Immature natural killer cell (primary cell): Measurements from ENCODE around the gene TBC1D9B. TPM values are rescaled to one million over a fixed set of nuclear protein-coding genes. Genes with fewer than 3 reads are reported as not detected.

Source experiments
- DNase-seq, 3 donors: peaks; one replicate each; pipeline ENCODE4 v3.0.0; 2022; ENCODE audit warnings: mixed read lengths in 1 of 3
- H3K27ac Mint-ChIP-seq, 6 donors: one replicate each; pipeline ENCODE4 v1.8.0; 2020; ENCODE audit warnings: mixed read lengths in 6 of 6, mild to moderate bottlenecking in 5 of 6, inconsistent platforms in 4 of 6, moderate library complexity in 3 of 6
- H3K27me3 Mint-ChIP-seq, 3 donors: one replicate each; pipeline ENCODE4 v1.8.0; 2020 to 2021; ENCODE audit warnings: low read depth in 3 of 3, mild to moderate bottlenecking in 3 of 3, mixed read lengths in 3 of 3, moderate library complexity in 3 of 3, inconsistent platforms in 1 of 3
- H3K36me3 Mint-ChIP-seq, 3 donors: one replicate each; pipeline ENCODE4 v1.8.0; 2020; ENCODE audit warnings: mixed read lengths in 3 of 3, inconsistent platforms in 2 of 3, mild to moderate bottlenecking in 2 of 3
- H3K4me1 Mint-ChIP-seq, 2 donors: one replicate each; pipeline ENCODE4 v1.8.0; 2020; ENCODE audit warnings: inconsistent platforms in 2 of 2, mild to moderate bottlenecking in 2 of 2, mixed read lengths in 2 of 2, moderate library complexity in 1 of 2
- H3K4me3 Mint-ChIP-seq, 5 donors: one replicate each; pipeline ENCODE4 v1.8.0; 2020; ENCODE audit warnings: mild to moderate bottlenecking in 5 of 5, mixed read lengths in 5 of 5, inconsistent platforms in 3 of 5, moderate library complexity in 3 of 5
- H3K9me3 Mint-ChIP-seq, 6 donors: one replicate each; pipeline ENCODE4 v1.8.0; 2020; ENCODE audit warnings: mild to moderate bottlenecking in 6 of 6, mixed read lengths in 6 of 6, inconsistent platforms in 4 of 6, moderate library complexity in 3 of 6
- polyA plus RNA-seq, 3 donors: library from polyadenylated mRNA; unstranded; fragments of 300-500 nt; fragmentation: Illumina TruSeq; gene quantifications; one replicate each; pipeline ENCODE4 v1.2.3, GENCODE V29; 2021

Gene TBC1D9B
- 10 to 100 TPM; 11.7 to 50.8 (median 14.5) TPM for polyA plus RNA-seq

DNA sequence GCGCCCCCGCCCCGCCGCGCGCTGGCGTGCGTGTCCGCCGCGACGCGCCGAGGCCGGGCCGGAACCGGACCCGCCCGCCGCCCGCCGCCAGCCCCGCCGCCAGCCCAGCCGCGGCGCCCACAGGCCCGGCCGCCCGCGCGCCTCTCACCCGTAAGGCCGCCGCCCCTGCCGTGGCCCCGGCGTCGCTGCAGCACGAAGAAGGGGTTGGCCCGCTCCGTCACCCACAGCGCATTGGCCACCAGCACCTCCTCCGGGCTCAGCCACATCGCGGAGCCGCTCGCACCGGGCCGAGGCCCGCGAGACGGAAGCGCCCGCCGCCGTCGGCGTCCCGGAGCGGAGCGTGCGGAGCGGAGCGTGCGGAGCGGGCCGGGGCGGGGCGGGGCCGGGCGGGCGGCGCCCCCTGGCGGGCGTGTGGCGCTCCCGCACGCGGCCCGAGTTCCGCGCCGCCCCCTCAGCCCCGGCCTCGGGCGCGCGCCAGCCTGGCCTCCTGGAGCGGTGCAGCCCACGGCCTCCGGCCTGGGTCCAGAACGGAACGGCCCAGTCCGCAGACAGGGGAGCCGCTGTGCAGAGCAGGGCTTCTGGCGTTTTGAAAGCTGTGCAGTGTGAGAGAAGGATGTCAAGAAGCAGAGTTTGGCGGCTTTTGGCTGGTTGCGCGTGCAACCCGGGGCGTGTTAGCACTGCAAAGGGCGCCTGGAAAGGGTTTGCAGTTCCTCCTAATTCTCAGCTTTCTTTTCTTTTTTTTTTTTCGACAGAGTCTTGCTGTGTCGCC lies at the start of gene TBC1D9B:
TSS of gene TBC1D9B (minus strand) at position 342 of the 769 bp plus-strand sequence. CDS start at position 266, 76 bp downstream.
- Mint-ChIP-seq H3K4me3 (peak within 1 kb of the TSS; percentile 85 to 88 (median 87)), H3K9me3 (no peaks in the 10 kb centered on the region), H3K4me1 (peaks cover 22 to 23% of the 10 kb centered on the region in 2 donors), H3K27me3 (peaks cover 1 to 5% (median 3%) of the 10 kb centered on the region in 3 donors), H3K27ac (peak within 1 kb of the TSS in 5 of 6 donors; percentile 60 to 90 (median 85)), H3K36me3 (peaks cover 3 to 4% (median 4%) of the 10 kb centered on the region in 3 donors)
- peak; percentile 69 to 79 (median 74) for DNase-seq

DNA sequence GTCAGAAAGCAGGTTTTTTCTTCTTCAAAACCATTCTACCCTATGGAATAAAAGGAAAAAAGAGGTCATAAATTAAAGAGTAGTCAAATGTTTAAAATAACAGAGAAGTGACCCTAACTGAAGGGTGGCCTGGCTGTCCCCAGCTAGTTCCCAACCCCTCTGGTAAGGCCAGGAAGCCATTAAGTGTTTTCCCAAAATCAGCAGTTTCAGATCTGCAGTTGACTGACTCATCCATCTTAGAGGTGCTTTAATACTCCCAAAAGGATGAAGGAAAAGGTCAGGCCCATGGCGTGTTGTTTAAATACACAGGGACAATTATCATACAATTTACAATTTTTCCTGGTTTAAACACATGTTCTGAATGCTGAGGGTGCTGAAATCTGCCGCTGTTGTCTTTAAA lies 47.9 kb upstream of the TBC1D9B start:
- Mint-ChIP-seq H3K4me1 (no peaks in the 10 kb centered on the region), H3K9me3 (no peaks in the 10 kb centered on the region), H3K27me3 (peaks cover 0 to 3% (median 1%) of the 10 kb centered on the region in 3 donors), H3K36me3 (peaks cover 17 to 27% (median 22%) of the 10 kb centered on the region in 3 donors), H3K4me3 (no peak overlapping the region), H3K27ac (no peak overlapping the region)
- no peak for DNase-seq

DNA sequence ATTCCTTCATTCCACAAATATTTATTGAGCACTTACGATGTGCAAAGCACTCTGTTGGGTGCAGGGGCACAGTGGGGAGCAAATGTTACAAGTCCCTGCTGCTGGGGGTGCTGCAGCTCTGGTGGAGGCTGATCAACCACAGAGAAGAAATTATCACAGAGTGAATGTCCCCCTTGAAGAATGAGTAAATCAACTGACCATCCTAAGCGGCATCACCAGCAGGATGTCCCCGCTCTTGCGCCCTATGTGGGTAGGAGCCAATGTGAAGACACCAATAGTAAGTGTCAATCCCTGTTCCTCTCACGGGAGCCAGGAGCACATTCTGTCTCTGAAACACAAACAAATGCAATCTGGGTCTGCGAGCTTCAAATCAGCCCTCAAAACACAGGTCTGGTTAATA lies 47.4 kb upstream of the TBC1D9B start:
- peaks cover 19 to 24% (median 19%) of the 10 kb centered on the region in 3 donors for H3K36me3 Mint-ChIP-seq
- no peak overlapping the region for H3K4me3 Mint-ChIP-seq
- H3K27me3 Mint-ChIP-seq: peaks cover 0 to 3% (median 1%) of the 10 kb centered on the region in 3 donors
- no peaks in the 10 kb centered on the region for H3K4me1 Mint-ChIP-seq
- H3K9me3 Mint-ChIP-seq: no peaks in the 10 kb centered on the region
- no peak for DNase-seq
- H3K27ac Mint-ChIP-seq: no peak overlapping the region

DNA sequence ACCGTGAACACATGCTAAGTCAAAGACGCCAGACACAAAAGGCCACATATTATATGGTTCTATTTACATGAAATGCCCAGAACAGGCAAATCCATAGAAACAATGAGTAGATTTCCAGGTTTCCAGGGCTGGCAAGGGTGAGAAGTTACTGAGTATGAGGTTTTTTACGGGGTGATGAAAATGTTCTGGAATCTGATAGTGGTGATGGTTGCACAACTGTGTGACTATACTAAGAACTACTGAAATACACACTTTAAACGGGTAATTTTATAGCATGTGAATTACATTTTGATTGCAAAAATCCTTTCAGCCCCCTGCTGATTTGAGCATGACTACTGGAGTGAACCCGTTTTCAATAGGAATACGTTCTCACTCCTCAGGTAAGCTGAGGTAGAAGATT lies 46.7 kb upstream of the TBC1D9B start:
- Mint-ChIP-seq H3K4me1 (no peaks in the 10 kb centered on the region), H3K27ac (no peak overlapping the region), H3K4me3 (no peak overlapping the region), H3K9me3 (no peaks in the 10 kb centered on the region), H3K36me3 (peaks cover 19 to 23% (median 19%) of the 10 kb centered on the region in 3 donors), H3K27me3 (peaks cover 0 to 3% (median 1%) of the 10 kb centered on the region in 3 donors)
- DNase-seq: no peak

DNA sequence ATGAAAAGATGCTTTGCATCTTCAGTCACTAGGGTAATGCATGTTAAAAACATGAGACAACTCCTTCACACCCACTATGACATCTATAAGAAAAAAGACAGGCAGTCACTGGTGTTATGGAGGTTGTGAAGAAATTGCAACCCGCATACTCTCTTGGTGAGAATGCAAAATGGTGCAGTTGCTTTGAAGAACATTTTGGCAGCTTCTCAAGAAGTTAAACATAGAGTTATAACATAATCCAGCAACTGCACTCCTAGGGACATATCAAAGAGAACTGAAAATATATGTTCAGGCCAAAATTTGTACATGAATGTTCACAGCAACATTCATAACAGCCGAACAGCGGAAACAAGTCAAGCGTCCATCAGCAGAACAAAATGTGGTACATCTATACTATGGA lies 46.3 kb upstream of the TBC1D9B start:
- no peak overlapping the region for H3K4me3 Mint-ChIP-seq
- no peak for DNase-seq
- peaks cover 0 to 3% (median 1%) of the 10 kb centered on the region in 3 donors for H3K27me3 Mint-ChIP-seq
- H3K4me1 Mint-ChIP-seq: no peaks in the 10 kb centered on the region
- no peaks in the 10 kb centered on the region for H3K9me3 Mint-ChIP-seq
- H3K36me3 Mint-ChIP-seq: peaks cover 19 to 23% (median 19%) of the 10 kb centered on the region in 3 donors
- no peak overlapping the region for H3K27ac Mint-ChIP-seq

DNA sequence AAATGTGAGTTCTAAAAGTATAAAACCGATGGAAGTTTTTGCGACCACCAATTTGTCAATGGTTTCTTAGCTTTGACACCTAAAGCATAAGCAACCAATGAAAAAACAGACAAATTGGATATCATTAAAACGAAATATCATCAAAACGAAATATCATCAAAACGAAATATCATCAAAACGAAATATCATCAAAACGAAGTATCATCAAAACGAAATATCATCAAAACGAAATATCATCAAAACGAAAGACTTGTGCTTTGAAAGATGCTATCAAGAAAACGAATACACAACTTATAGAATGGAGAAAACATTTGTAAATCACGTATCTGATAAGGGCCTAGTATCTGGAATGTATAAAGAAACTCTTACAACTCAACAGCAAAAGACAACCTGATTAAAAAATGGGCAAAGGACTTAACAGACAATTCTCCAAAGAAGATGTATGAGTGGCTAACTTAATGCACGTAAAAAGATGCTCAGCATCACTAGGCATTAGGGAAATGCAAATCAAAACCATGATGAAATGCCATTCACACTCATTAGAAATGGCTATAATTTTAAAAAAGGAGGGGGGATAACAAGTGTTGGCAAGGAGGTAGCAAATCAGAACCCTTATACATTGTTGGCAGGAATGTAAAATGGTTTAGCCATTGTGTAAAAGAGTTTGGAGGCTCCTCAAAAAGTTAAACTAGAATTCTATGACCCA lies 29.4 kb upstream of the TBC1D9B start:
- no peak for DNase-seq
- Mint-ChIP-seq H3K9me3 (no peaks in the 10 kb centered on the region), H3K4me1 (no peaks in the 10 kb centered on the region), H3K27ac (no peak overlapping the region), H3K27me3 (peaks cover 1 to 3% (median 2%) of the 10 kb centered on the region in 3 donors), H3K4me3 (no peak overlapping the region), H3K36me3 (peaks cover 3 to 15% (median 5%) of the 10 kb centered on the region in 3 donors)

DNA sequence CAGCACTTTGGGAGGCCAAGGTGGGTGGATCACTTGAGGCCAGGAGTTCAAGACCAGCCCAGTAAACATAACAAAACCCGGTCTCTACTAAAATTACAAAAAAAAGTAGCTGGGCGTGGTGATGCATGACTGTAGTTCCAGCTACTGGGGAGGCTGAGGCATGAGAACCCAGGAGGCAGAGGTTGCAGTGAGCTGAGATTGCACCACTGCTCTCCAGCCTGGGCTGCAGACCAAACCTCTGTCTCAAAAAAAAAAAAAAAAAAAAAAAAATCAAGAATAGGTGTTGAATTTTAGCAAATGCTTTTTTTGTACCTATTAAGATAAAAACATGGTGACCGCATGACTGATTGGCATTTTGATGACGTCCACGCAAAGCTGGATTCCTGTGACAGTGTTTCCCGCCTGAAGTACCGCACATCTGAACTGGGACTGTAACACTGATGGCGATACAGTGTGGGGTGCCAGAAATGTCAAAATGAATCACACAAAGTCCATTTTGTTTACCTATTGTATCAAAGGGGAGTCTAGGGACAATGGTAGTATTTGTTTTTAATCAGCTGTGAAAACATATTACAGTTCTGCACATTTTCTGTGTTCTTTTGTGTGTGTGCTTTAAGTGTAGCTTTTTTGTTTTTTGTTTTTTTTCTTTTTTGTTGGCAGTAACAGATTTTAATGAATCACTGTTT lies 23.2 kb upstream of the TBC1D9B start:
- DNase-seq: no peak
- Mint-ChIP-seq H3K9me3 (no peaks in the 10 kb centered on the region), H3K27ac (no peak overlapping the region), H3K36me3 (no peaks in the 10 kb centered on the region), H3K27me3 (peaks cover 0 to 3% (median under 1%) of the 10 kb centered on the region in 3 donors), H3K4me1 (no peaks in the 10 kb centered on the region), H3K4me3 (no peak overlapping the region)

DNA sequence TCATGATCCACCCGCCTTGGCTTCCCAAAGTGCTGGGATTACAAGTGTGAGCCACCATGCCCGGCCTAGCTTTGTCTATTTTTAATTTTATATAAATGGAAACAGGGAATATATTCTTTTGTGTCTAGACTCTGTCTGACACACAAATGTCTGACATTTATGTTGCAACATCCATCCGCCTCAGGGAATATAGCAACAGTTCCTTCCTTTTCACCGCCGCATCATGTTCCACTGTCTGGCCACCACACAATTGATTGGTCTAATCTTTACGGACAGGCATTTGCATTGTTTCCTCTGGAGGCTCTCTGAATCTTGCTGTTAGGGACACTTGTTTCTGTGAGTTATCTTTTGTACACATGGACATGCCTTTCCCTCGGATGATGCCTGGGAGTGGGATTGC lies 20.1 kb upstream of the TBC1D9B start:
- Mint-ChIP-seq H3K9me3 (no peaks in the 10 kb centered on the region), H3K27me3 (peaks cover 0 to 4% (median 2%) of the 10 kb centered on the region in 3 donors), H3K36me3 (no peaks in the 10 kb centered on the region), H3K4me3 (no peak overlapping the region), H3K27ac (no peak overlapping the region), H3K4me1 (no peaks in the 10 kb centered on the region)
- no peak for DNase-seq

DNA sequence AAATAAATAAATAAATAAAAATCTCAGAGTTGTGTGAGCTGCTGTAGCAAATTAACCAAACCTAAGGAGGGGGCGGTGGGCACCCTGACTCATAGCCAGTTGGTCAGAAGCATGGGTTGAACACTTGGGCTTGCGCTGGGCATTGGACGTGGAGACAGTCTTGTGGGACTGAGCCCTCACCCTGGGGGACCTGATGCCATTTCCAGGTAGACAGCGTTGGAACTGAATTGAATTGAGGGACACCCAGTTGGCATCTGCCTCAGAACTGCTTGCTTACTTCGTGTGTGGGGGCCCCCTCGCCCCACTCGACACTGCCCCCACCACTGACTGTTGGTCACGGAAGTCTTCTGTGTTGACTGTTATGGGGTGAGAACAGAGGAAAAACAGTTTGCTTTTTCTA lies 19.0 kb upstream of the TBC1D9B start:
- no peak for DNase-seq
- H3K27ac Mint-ChIP-seq: no peak overlapping the region
- no peaks in the 10 kb centered on the region for H3K9me3 Mint-ChIP-seq

DNA sequence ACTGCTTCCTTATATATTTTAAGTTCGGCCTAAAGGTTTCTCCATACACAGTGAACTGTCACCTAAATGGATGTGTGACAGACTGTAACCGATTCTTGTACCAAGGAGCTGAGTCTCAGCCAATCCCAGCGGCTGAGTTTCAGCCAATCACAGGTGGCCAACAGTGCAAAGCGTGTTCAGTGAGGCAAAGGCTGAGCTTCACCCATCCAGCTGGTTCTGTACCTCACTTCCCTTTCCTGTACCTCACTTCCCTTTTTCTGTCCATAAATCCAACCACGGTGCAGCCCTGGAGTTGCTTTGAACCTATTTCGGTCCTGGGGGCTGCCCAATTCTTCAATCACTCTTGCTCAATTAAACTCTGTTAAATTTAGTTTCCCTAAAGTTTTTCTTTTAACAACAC lies 15.7 kb upstream of the TBC1D9B start:
- Mint-ChIP-seq H3K27me3 (peaks cover 0 to 4% (median 0%) of the 10 kb centered on the region in 3 donors), H3K4me3 (no peak overlapping the region), H3K4me1 (peaks cover 4 to 8% of the 10 kb centered on the region in 2 donors), H3K36me3 (no peaks in the 10 kb centered on the region), H3K27ac (no peak overlapping the region), H3K9me3 (no peaks in the 10 kb centered on the region)
- no peak for DNase-seq

More for the DNA sequence above, 19.0 kb upstream of the TBC1D9B start:
- H3K27me3 Mint-ChIP-seq: peaks cover 0 to 4% (median 2%) of the 10 kb centered on the region in 3 donors
- no peak overlapping the region for H3K4me3 Mint-ChIP-seq
- H3K4me1 Mint-ChIP-seq: no peaks in the 10 kb centered on the region
- H3K36me3 Mint-ChIP-seq: no peaks in the 10 kb centered on the region

DNA sequence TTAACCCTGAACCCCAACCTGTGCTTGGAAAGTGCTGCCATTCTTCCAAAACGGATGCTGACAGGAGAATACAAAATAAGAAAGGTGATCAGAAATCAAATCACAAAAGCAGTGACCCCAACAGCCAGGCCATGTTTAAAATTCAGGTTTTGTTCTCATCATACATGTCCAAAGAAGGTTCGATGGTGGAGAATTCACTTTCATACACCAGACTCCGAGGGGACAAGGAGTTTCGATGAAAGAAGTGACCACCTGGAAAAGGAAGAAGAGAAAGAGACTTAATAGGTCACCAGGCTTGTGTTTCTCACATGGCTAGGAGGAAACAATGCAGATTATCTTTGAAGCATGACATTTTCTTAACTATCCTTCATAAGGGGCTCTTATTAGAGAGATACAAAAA lies 12.5 kb upstream of the TBC1D9B start:
- H3K36me3 Mint-ChIP-seq: no peaks in the 10 kb centered on the region
- DNase-seq: no peak
- H3K4me1 Mint-ChIP-seq: peaks cover 8 to 10% of the 10 kb centered on the region in 2 donors
- no peak overlapping the region for H3K4me3 Mint-ChIP-seq
- H3K9me3 Mint-ChIP-seq: no peaks in the 10 kb centered on the region
- H3K27ac Mint-ChIP-seq: no peak overlapping the region
- H3K27me3 Mint-ChIP-seq: peaks cover 0 to 4% (median 2%) of the 10 kb centered on the region in 3 donors

DNA sequence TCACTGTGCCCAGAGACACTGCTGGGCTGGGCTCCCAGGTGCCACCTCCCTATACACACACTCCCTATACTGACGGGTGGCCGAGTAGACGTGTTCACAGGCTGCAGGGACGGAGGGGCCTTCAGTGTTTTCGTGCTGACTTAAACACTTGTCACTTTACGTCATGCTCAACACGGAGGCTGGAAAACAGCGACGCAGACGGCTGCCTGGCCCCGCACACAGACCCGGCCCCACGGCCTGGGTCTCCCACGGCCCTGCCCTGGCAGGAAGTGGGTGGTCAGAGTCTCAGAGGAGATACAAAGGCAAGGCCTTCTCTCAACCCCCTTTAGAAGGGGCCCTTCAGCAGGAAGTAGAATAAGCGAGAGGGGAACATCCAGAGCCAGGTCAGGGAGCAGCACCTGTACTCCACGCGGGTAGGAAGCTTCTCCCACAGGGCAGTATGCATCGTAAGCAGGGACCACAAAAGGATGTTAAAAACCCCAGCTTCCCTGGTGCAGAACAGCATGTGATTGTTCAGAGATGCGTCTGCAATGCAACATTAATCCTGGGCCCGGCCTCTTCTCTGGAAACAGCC lies 11.9 kb upstream of the TBC1D9B start:
- Mint-ChIP-seq H3K27ac (peak overlapping the region in 3 of 6 donors; percentile 59 to 76 (median 66)), H3K4me3 (no peak overlapping the region), H3K27me3 (peaks cover 0 to 4% (median 2%) of the 10 kb centered on the region in 3 donors), H3K9me3 (no peaks in the 10 kb centered on the region), H3K36me3 (no peaks in the 10 kb centered on the region), H3K4me1 (peaks cover 8 to 10% of the 10 kb centered on the region in 2 donors)
- DNase-seq: peak in 1 of 3 donors; percentile 28

DNA sequence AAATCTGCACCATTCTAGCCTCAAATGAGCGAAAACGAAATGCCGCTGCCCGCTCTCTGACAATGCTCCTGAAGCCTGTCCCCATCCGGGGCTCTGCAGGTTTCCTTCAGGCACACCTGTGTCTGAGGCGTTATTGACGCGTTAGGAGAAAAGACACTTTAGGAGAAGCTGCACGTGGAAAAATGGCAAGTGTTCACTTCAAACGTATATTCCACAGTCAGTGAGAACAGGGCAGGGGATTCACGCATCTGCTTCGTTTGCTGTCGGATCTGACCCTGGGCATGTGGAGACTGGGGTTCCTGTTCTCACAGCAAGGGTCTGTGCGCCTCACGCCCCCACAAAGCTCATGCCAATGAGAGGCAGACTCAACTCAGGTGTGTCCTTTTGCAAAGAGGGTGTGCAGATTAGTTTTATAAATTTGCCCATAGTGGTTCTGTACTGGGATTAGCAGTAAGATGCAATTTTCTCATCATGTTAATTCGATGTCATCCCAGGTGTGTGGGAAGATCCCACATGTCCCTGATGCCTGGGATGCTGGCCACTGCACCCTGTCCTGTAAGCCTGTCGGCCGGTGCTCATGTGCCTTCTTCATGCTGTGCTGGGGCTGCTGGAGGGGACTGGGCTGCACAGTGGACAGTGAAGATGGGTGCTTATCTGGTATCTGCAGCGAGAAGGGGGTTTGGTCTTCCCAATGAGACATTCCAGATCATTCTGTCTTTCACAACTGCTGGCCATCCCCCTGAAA lies 11.2 kb upstream of the TBC1D9B start:
- Mint-ChIP-seq H3K36me3 (no peaks in the 10 kb centered on the region), H3K4me3 (no peak overlapping the region), H3K4me1 (peaks cover 13 to 15% of the 10 kb centered on the region in 2 donors), H3K27ac (peak overlapping the region in 3 of 6 donors; percentile 59 to 76 (median 66)), H3K27me3 (peaks cover 0 to 4% (median 2%) of the 10 kb centered on the region in 3 donors), H3K9me3 (no peaks in the 10 kb centered on the region)
- no peak for DNase-seq
